Measurements from ENCODE around the gene ELSPBP1.

Gene ELSPBP1

DNA sequence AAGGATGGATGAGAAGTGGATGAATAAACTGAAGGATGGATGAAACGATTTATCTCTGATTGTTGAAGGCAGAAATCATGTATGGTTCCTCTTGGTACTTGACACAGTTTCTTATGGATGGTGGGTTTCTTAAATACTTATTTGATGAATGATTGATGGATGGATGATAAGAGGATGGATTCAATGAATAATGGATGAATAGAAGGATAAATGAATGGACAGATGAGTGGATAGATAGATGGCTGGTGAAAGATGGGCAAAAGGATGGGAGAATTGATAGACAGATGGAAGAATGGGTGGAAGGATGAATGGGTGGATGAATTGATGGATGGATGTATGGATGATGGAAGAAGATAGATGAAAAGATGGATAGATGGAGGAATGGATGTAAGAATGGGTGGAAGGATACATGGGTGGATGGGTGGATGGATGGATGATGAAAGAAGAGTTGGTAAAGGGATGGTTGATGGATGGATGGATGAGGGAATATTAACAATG lies 1.8 kb downstream of the ELSPBP1 start:
- in situ Hi-C loops (cut with HindIII; ENCODE audit: low sequenced_read_pairs): no loop called here

DNA sequence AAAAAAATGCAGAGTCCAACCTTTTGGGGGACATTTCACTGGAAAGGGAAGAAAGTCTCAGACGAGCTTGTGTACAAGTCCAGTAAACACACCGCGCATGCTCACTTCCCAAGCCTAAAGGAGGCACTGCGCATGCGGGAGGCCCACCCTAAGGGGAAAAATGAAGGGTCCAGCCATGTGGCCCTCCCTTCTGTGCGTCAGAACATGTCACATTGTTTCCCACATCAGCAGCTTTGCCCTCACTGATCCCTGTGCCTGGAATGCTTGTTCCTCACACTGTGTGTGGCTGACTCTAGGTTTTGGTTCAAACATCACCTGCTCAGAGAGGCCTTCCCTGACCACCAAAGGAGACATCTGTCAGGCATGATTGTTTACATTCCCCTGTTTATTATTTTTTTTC lies 4.4 kb downstream of the ELSPBP1 start:
- TF ChIP-seq, protein P1, sequence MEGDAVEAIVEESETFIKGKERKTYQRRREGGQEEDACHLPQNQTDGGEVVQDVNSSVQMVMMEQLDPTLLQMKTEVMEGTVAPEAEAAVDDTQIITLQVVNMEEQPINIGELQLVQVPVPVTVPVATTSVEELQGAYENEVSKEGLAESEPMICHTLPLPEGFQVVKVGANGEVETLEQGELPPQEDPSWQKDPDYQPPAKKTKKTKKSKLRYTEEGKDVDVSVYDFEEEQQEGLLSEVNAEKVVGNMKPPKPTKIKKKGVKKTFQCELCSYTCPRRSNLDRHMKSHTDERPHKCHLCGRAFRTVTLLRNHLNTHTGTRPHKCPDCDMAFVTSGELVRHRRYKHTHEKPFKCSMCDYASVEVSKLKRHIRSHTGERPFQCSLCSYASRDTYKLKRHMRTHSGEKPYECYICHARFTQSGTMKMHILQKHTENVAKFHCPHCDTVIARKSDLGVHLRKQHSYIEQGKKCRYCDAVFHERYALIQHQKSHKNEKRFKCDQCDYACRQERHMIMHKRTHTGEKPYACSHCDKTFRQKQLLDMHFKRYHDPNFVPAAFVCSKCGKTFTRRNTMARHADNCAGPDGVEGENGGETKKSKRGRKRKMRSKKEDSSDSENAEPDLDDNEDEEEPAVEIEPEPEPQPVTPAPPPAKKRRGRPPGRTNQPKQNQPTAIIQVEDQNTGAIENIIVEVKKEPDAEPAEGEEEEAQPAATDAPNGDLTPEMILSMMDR (IDR thresholded peaks at IDR 0.05; ENCODE audit: low read depth, low read length): no peak
- no peak for DNase-seq (ENCODE audit: low read depth, low spot score)
- in situ Hi-C loops (cut with HindIII; ENCODE audit: low sequenced_read_pairs): no loop called here
- no peak overlapping the region for H3K4me3 ChIP-seq (ENCODE audit: low read depth, low read length)

More for the DNA sequence above, 1.8 kb downstream of the ELSPBP1 start:
- no peak for DNase-seq (ENCODE audit: low read depth, low spot score)
- H3K4me3 ChIP-seq (ENCODE audit: low read depth, low read length): no peak overlapping the region
- TF ChIP-seq, protein P1 (IDR thresholded peaks at IDR 0.05; ENCODE audit: low read depth, low read length): no peak

DNA sequence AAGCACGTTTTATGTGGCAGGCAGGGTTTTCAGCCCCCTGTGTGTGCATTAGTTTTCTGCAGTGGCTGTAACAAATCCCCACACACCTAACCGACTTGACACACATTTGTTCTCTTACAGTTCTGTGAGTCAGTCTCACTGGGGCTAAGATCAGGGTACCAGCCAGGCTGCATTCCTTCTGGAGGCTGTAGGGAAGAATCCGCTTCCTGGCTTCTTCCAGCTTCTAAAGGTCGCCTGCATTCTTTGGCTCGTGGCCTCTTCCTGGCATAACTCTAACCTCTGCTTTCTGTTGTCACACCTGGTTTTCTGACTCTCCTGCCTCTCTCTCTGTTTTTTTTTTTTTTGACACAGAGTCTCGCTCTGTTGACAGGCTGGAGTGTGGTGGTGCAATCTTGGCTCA lies 6.4 kb downstream of the ELSPBP1 start:
- in situ Hi-C loops (cut with HindIII; ENCODE audit: low sequenced_read_pairs): no loop called here
- TF ChIP-seq, protein P1 (IDR thresholded peaks at IDR 0.05; ENCODE audit: low read depth, low read length): no peak
- no peak for DNase-seq (ENCODE audit: low read depth, low spot score)
- H3K4me3 ChIP-seq (ENCODE audit: low read depth, low read length): no peak overlapping the region

DNA sequence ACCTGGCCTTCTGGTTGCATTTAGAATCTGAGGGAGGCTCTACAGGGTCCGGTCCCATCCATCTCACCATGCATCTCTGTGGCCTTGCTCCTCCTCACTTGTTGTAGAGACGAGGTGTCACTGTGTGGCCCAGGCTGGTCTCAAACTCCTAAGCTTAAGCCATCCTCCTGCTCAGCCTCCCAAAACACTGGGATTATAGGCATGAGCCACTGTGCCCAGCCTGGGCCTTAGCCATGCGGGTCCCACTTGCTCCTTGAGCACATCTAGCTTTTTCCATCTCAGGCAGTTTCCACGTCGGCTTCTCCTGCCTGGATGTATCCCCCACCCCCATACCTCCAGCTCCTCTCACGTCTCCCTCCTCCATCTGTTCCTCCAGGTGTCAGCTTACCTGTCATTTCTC lies 9.8 kb downstream of the ELSPBP1 start:
- H3K4me3 ChIP-seq (ENCODE audit: low read depth, low read length): no peak overlapping the region
- TF ChIP-seq, protein P1 (IDR thresholded peaks at IDR 0.05; ENCODE audit: low read depth, low read length): no peak
- no peak for DNase-seq (ENCODE audit: low read depth, low spot score)
- in situ Hi-C loops (cut with HindIII; ENCODE audit: low sequenced_read_pairs): no loop called here

DNA sequence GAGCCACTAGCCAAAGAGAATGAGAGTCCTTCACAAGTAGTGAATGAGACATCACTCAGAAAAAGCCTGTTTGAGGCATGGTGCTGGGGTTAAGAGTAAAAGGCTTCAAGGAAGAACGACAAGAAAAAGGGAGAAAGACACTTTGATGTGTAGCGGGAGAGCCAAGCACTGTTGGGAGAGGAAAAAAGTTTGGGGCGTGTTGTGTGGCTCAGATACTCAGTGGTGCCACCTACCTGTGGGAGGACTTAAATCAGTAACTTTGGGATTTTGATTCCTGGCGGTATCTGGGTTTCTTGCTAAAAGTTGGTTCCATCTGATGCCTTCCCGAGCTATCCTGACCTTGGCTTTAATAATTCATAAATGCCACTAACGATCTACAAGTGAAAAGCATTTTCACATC lies 12.3 kb downstream of the ELSPBP1 start:
- TF ChIP-seq, protein P1 (IDR thresholded peaks at IDR 0.05; ENCODE audit: low read depth, low read length): peak; percentile 8
- no peak for DNase-seq (ENCODE audit: low read depth, low spot score)
- in situ Hi-C loops (cut with HindIII; ENCODE audit: low sequenced_read_pairs): no loop called here
- H3K4me3 ChIP-seq (ENCODE audit: low read depth, low read length): no peak overlapping the region

DNA sequence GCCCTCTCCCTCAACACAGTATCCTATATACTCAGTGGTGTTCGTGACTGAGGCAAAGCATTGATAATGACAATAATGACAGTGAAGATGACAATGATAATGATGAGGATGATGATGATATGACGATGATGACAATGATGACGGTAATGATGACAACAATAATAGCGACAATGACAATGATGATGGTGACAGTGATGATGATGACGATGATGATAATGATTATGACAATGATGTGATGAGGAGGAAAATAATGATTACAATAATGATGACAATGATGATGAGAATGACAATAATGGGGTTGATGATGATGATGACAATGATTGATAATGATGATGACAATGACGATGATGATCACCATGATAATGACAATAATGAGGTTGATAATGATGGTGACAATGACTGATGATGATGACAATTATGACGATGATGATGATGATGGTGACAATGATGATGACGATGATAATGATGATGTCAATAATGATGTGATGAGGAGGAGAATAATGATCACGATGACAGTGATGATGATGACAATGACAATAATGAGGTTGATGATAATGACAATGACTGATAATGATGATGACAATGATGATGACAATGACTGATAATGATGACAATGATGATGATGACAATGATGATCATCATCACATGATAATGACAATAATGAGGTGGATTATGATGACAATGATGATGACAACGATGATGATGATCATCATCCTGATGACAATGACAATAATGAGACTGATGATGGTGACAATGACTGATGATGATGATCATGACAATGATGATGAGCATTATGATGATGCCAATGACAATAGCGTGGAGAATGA lies 16.7 kb downstream of the ELSPBP1 start:
- H3K4me3 ChIP-seq (ENCODE audit: low read depth, low read length): no peak overlapping the region
- TF ChIP-seq, protein P1 (IDR thresholded peaks at IDR 0.05; ENCODE audit: low read depth, low read length): no peak
- DNase-seq (ENCODE audit: low read depth, low spot score): no peak
- in situ Hi-C loops (cut with HindIII; ENCODE audit: low sequenced_read_pairs): no loop called here
